NCI-H146 (cell line): ENCODE measurements around the gene LHPP.

ENCODE experiments used
- DNase-seq: peaks from one replicate; lab custom pipeline; 2025; lab: John Stamatoyannopoulos, UW

Gene LHPP

DNA sequence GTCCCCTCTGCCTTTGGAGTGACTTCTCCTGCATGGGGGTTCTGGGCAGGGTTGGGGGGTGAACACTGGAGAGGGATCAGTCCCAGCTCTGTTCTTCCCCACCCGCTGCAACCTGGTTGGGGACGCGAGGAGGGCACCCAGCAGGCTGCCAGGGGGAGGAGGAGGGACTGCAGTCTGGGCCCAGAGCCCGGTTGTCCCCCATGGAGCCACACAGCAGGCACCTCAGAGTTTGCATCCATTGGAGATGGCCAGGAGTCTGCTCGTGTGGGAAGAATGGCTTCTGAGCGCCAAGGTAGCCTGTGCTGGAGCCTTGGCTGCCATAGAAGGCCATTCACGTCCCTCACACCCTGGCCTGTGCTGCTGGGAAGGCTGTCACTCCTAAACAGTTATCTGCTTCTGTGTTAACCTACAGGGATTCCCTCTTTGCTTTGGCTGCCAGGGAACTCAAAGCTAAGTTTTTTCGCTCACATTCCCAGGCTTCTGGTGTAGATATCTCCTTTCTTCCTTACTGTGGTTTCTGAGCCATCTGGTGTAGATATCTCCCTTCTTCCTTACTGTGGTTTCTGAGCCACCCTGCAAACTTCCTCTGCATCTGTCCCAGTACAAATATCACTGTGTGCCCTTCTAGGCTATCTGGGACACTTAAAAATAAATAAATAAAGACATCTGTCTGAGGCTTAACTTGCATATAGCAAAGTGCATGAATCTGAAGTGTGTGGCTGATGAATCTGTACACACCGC is 133.7 kb downstream of the LHPP start:
- DNase-seq: no peak

- no peak for DNase-seq
Observed at GRCh38 chr10:124596116-124596785, 134.6 kb downstream of the LHPP start.

- DNase-seq: no peak
Observed at GRCh38 chr10:124596962-124597845, 135.6 kb downstream of the LHPP start.

GRCh38 chr10:124597846-124598165 is 136.2 kb downstream of the LHPP start:
- DNase-seq: no peak

DNA sequence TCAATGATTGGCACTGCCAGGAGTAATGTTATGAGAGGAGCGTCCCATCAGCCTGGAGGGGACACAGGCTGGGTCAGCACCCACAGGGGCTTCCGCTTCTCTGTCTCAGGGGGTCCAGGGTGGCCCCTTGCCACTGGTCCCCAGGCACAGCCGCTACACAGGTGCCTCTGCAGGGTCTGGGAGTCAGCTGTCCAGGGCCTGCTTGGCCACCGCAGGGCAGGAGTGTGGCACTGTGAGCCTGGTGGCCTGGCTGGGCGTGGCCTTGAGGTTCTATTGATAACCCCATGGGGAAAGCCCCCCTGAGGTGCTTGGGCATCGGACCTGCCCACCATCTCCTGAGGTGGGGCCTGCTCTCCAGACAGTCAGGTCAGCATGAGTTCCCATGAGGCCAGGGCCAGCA is 136.6 kb downstream of the LHPP start:
- DNase-seq: no peak

GRCh38 chr10:124598773-124599587 is 137.4 kb downstream of the LHPP start:
- DNase-seq: no peak

DNA sequence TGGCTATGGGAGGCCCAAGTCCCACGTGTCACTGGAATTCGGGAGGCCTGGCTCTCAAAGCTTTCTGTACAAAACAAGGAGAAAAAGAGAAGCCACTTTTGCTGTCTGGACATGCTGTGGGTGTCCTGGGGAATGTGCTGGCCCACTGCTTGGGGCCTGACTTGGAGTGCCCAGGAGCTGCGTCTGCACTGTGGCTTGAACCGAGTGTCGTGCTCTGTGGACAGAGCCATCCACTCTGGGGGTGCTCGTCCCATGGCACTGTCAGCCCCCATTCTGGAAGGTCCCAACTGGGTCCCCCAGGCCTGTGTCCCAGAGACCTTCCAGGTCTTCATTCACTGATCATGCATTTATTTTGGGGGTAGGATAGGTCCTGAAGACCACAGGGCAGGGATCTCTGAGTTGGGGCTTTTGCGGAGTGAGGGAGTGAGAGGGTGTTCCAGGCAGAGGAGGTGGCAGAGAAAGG is 138.0 kb downstream of the LHPP start:
- DNase-seq: no peak

DNA sequence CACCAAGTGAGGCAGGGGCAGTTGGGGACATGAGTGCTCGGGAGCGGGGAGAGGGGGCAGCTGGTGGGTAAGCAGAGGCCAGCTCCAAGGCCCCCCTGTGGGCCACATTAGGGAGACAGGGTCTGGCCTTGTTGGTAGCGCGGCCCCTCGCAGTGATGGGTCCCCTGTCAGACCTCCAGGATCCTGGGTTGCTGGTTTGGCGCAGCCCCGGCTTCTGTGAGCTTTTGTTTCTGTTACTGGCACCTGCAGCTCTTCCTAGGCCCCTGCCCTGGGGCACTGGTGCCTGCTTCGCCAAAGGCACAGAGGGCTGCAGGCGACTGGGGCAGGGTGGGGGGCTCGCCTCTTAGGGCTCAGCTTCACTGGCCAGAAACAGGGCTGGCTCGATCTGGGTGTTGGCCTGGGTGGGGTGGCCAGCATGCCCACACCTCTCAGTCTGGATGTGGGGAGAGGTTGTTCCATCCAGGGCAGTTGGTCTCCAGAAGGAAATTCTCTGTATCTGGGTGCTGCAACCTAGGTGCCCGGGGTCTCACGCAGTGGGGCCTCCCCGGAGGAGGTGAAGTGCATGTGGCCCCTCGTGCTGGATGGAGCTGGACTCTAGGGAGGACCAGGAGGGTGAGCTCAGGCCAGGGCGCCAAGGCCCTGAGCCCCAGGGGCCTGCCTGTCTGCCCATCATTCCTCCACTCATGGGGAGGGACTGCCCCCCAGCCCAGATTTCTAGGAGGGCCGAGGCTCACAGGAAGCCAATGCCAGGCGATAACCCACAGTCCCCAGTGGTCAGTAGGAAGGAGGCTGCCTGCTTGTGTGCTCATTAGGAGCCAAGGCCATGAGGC is 138.6 kb downstream of the LHPP start:
- DNase-seq: no peak

DNA sequence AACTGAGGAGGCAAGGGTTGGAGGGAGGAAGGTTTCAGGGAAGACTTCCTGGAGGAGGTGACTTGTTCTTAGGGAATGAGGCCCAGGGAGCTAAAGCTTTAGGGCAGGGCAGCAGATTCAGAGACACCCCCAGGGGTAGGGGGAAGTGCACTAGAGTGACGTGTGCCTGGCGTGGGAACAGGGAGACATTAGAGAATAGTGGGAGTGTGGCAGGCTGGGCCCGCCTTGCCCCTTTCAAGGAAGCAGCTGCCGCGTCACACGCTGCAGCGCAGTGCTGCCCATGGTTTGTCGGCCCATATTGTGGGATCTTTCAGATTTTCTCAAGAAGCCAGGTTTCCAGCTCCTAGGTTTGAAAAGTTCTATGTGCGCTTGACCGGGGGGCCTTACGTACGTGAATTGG is 139.4 kb downstream of the LHPP start:
- no peak for DNase-seq

DNA sequence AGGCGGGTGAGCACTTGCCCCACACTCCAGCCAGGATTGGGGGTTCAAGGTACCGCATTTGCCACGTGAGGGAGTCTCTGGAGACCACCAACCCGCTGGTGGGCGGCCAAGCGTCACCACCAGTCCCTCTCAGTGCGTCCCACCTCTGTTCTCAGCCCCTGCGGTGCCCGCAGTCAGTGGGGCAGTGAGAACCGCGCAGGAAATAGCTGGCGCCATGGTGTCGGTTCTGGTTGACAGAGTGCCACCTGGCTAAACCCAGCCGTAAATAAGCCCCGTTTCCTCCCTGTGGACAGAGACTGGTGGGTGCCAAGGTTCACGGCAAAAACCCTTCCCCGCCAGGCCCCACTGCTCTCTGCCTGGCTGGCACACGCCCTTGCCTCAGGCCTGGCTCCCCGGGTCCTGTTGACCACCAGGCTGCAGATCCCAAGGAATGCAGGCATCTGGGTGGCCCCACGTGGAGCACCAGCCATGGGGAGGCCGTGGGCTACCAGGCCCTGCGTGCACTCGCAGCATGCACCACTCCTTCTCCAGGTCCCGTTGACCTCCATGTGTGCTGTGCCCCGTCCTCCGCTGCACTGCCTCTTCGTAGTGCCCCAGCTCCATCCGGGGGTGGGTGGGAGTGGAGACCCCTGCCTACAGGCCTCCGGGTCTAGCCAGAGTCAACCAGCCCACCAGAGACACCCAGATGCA is 140.0 kb downstream of the LHPP start:
- no peak for DNase-seq

DNA sequence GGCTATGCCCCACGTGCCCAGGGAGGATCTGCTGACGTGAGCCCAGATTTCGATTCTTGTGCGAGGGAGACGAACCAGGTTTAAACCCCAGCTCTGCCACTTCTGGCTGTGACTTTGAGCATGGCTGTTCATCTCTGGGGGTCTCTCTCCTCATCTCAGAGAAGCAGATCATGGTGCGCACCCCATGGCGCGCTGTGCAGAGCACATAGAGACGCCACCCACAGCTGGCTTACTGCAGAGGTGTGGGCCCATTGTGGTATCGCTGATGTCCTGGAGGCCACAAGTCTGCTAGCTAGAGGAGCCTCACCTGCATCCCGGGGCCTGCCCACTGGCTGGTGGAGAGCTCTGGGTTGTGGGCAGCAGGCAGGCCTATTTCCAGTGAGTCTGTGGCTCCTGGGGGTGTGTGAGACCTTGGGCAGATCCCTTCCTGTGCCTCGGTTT is 140.5 kb downstream of the LHPP start:
- DNase-seq: no peak

DNA sequence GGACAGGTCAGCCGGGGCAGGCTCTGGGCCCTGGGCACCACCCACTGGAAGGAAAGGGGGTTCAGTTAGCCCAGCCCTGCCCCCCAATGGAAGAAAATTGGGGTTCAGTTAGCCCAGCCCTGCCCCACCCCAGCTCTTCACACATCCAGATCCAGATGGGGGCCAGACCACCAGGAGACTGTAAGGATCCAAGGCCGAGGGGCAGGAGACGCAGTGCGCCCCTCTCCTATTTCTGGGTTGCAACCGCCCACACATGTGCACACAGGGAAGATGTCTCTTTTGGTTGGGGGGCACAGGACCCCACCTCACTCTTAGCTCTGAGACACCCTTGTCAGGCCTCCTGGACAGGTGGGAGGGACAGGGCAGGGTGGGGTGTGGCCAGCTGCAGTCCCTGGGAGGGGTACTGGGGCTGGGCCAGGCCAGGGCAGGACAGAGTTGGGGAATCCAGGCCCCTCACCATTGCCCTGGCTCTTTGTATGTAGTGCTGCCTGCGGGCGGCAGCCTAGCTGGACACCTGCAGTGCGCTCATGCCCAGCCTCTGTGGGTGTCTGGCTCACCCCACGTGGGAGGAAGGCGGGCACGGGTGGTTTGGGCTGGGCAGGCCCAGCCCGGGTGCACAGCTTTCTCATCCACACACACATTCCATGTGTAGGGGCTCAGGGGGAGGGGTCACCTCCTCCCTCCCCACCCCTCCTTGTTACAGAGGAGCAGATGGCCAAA is 141.2 kb downstream of the LHPP start:
- DNase-seq: no peak

DNA sequence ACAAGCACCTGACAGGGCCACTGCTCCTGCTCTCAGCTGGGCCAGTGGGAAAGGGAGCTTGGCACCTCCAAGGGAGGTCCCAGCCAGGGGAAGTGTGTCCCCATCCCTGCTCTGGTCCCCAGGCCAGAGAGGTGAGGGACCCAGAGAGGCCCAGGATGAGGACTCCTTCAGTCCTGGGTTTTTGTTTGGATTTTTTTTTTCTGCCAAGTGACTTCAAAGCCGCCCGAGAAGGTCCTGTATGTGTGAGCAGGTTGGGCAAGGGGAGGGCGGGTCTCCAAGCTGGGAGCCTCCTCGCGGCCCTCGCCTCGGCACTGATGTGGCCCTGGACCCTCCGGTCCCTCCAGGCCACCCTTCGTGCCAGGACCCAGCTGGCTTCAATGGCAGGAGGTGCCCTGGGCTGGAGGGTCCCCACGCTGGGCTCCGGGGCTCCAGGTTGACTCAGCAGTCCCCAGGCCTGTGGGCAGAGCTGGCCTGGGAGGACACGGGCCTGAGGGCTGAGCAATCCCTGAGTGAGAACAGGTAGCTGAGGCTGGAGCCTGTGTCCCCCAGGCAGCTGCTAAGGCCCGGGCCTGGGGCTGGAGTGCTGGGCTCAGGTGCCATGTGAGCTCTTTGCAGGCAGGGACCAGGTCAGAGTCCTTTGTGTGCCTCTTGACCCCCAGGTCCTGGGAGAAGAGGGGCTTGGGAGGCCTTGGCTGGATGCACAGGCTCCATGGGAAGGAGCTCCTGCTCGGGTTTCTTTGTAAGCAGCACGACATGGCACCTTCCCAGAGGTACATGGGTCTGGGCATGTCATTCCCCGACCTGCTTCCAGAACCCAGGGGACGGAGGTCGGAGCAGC is 142.0 kb downstream of the LHPP start:
- DNase-seq: no peak

- DNase-seq: no peak
Observed at GRCh38 chr10:124604214-124605000, 142.8 kb downstream of the LHPP start.

GRCh38 chr10:124605001-124605370 is 143.4 kb downstream of the LHPP start:
- no peak for DNase-seq

GRCh38 chr10:124605481-124605855 is 143.8 kb downstream of the LHPP start:
- no peak for DNase-seq

- DNase-seq: no peak
Observed at GRCh38 chr10:124605856-124606812, 144.5 kb downstream of the LHPP start.
